HepG2 (cell line): Measurements from ENCODE around the gene DCTN2. TPM values are rescaled to one million over a fixed set of nuclear protein-coding genes. Genes with fewer than 3 reads are reported as not detected.

Source experiments
- KDM2A ChIP-seq: sonication (generic); formaldehyde crosslinking; IDR thresholded peaks from 2 replicates; pipeline ENCODE4 v1.4.0; 2020; ENCODE audit warnings: low read depth, missing genetic modification reagents, borderline replicate concordance
- MAZ ChIP-seq, 2 experiments: sonication (generic) in 1 of 2; formaldehyde crosslinking in 1 of 2; IDR thresholded peaks; 2 replicates each; pipeline versions ENCODE4 v1.5.0 to v1.6.1; 2012 to 2020; ENCODE audit warnings: low read depth in 2 of 2, mild to moderate bottlenecking in 2 of 2, borderline replicate concordance in 1 of 2, improper control_type of control experiment in 1 of 2, low read length in 1 of 2, missing genetic modification reagents in 1 of 2, moderate library complexity in 1 of 2
- MEF2D ChIP-seq: sonication (generic); formaldehyde crosslinking; IDR thresholded peaks from 2 replicates; pipeline ENCODE4 v1.5.1; 2020; ENCODE audit warnings: mild to moderate bottlenecking, missing genetic modification reagents
- POLR2G ChIP-seq: fragments of 200-400 bp; formaldehyde crosslinking; IDR thresholded peaks from 2 replicates; pipeline ENCODE4 v1.6.1; 2018; ENCODE audit warnings: mild to moderate bottlenecking, low read depth, low read length, moderate library complexity
- RBFOX2 ChIP-seq: fragments of 200-400 bp; formaldehyde crosslinking; IDR thresholded peaks from 2 replicates; pipeline ENCODE4 v1.6.1; 2017; ENCODE audit warnings: low read depth, mild to moderate bottlenecking, low read length
- RCOR2 ChIP-seq: IDR thresholded peaks from 2 replicates; pipeline ENCODE4 v1.6.1; 2016; ENCODE audit warnings: missing biosample characterization, missing genetic modification reagents
- RXRA ChIP-seq: sonication (generic); formaldehyde crosslinking; IDR thresholded peaks from 2 replicates; pipeline ENCODE4 v1.5.1; 2020; ENCODE audit warnings: missing genetic modification reagents
- SATB2 ChIP-seq: sonication (generic); formaldehyde crosslinking; IDR thresholded peaks from 2 replicates; pipeline ENCODE4 v1.5.0; 2020; ENCODE audit warnings: missing genetic modification reagents
- SNAPC2 ChIP-seq: sonication (generic); formaldehyde crosslinking; IDR thresholded peaks from 2 replicates; pipeline ENCODE4 v1.8.1; 2022; ENCODE audit warnings: mild to moderate bottlenecking, missing genetic modification reagents
- SOX6 ChIP-seq, 2 experiments: fragments of 450-650 bp in 1 of 2; sonication (generic) in 1 of 2; formaldehyde crosslinking in 1 of 2; IDR thresholded peaks; 2 replicates each; pipeline versions ENCODE4 v1.4.0 to v1.6.1; 2017 to 2020; ENCODE audit warnings: antibody characterized with exemption in 1 of 2, mild to moderate bottlenecking in 1 of 2, missing genetic modification reagents in 1 of 2
- STAG1 ChIP-seq: sonication (generic); formaldehyde crosslinking; IDR thresholded peaks from 2 replicates; pipeline ENCODE4 v1.4.0; 2020; ENCODE audit warnings: missing genetic modification reagents
- TEAD3 ChIP-seq: optimal IDR thresholded peaks from 2 replicates; pipeline ENCODE3; 2016; ENCODE audit warnings: borderline replicate concordance
- THAP9 ChIP-seq: sonication (generic); formaldehyde crosslinking; IDR thresholded peaks from 2 replicates; pipeline ENCODE4; 2020; ENCODE audit warnings: missing genetic modification reagents, mild to moderate bottlenecking, borderline replicate concordance
- ZNF12 ChIP-seq: sonication (generic); formaldehyde crosslinking; IDR thresholded peaks from 2 replicates; pipeline ENCODE4 v1.5.0; 2020; ENCODE audit warnings: missing genetic modification reagents
- ZNF124 ChIP-seq: sonication (generic); formaldehyde crosslinking; IDR thresholded peaks from 2 replicates; pipeline ENCODE4 v1.4.0; 2020; ENCODE audit warnings: missing genetic modification reagents
- ZNF879 ChIP-seq: sonication (generic); formaldehyde crosslinking; IDR thresholded peaks from 2 replicates; pipeline ENCODE4 v1.8.1; 2023; ENCODE audit warnings: missing genetic modification reagents
- polyA plus RNA-seq, 8 experiments: library from polyadenylated mRNA; depleted of rRNA in 3 of 8; stranded (reverse) in 7 of 8; unstranded in 1 of 8; fragments of >200 nt; fragmentation: Illumina TruSeq in 4 of 8; extraction: Trizol in 4 of 8; gene quantifications; 2 replicates each; pipeline versions ENCODE4 v1.2.1 to v1.2.3, GENCODE V29; 2011 to 2016; ENCODE audit warnings: low read depth in 4 of 8, missing spikeins in 1 of 8, mixed read lengths in 1 of 8; ENCODE audit not compliant: insufficient read depth in 1 of 8
- total RNA-seq, 5 experiments: library from RNA; depleted of rRNA; stranded (reverse); fragments of >200 nt; fragmentation: Illumina TruSeq; extraction: Trizol; gene quantifications; 2 replicates each; pipeline ENCODE4 v1.2.3, GENCODE V29; 2016; ENCODE audit warnings: low read depth in 1 of 5
- TF ChIP-seq, protein P1 (sequence below): sonication (generic); formaldehyde crosslinking; IDR thresholded peaks from 2 replicates; pipeline ENCODE4 v1.5.0; 2020; ENCODE audit warnings: missing genetic modification reagents, mild to moderate bottlenecking, borderline replicate concordance
- TF ChIP-seq, protein P2 (sequence below): sonication (generic); formaldehyde crosslinking; IDR thresholded peaks from 2 replicates; pipeline ENCODE4 v1.4.0; 2020; ENCODE audit warnings: mild to moderate bottlenecking, missing genetic modification reagents
- TF ChIP-seq, protein P3 (sequence below): sonication (generic); formaldehyde crosslinking; IDR thresholded peaks from 2 replicates; pipeline ENCODE4 v1.4.0; 2020; ENCODE audit warnings: missing genetic modification reagents

Gene DCTN2
- total and polyA plus RNA-seq, 2 of the 13 experiments (the other 11 are each of a cell fraction or from before 2014, with no cell fraction given): 72.0 to 77.4 TPM

- TF ChIP-seq, protein P1, sequence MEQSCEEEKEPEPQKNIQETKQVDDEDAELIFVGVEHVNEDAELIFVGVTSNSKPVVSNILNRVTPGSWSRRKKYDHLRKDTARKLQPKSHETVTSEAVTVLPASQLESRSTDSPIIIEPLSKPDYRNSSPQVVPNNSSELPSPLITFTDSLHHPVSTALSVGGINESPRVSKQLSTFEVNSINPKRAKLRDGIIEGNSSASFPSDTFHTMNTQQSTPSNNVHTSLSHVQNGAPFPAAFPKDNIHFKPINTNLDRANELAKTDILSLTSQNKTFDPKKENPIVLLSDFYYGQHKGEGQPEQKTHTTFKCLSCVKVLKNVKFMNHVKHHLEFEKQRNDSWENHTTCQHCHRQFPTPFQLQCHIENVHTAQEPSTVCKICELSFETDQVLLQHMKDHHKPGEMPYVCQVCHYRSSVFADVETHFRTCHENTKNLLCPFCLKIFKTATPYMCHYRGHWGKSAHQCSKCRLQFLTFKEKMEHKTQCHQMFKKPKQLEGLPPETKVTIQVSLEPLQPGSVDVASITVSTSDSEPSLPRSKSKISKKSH (CRISPR knock-in tag): 0 out of 2 replicates have a peak, but pooled peaks have one; percentile 43
- TF ChIP-seq ZNF879 (CRISPR knock-in tag): no peak
- TF ChIP-seq, protein P2, sequence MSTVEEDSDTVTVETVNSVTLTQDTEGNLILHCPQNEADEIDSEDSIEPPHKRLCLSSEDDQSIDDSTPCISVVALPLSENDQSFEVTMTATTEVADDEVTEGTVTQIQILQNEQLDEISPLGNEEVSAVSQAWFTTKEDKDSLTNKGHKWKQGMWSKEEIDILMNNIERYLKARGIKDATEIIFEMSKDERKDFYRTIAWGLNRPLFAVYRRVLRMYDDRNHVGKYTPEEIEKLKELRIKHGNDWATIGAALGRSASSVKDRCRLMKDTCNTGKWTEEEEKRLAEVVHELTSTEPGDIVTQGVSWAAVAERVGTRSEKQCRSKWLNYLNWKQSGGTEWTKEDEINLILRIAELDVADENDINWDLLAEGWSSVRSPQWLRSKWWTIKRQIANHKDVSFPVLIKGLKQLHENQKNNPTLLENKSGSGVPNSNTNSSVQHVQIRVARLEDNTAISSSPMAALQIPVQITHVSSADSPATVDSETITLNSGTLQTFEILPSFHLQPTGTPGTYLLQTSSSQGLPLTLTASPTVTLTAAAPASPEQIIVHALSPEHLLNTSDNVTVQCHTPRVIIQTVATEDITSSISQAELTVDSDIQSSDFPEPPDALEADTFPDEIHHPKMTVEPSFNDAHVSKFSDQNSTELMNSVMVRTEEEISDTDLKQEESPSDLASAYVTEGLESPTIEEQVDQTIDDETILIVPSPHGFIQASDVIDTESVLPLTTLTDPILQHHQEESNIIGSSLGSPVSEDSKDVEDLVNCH (CRISPR knock-in tag): no peak
- TF ChIP-seq RXRA: peak; percentile 22; the same call in 1 of the 2 replicates
- TF ChIP-seq, protein P3, sequence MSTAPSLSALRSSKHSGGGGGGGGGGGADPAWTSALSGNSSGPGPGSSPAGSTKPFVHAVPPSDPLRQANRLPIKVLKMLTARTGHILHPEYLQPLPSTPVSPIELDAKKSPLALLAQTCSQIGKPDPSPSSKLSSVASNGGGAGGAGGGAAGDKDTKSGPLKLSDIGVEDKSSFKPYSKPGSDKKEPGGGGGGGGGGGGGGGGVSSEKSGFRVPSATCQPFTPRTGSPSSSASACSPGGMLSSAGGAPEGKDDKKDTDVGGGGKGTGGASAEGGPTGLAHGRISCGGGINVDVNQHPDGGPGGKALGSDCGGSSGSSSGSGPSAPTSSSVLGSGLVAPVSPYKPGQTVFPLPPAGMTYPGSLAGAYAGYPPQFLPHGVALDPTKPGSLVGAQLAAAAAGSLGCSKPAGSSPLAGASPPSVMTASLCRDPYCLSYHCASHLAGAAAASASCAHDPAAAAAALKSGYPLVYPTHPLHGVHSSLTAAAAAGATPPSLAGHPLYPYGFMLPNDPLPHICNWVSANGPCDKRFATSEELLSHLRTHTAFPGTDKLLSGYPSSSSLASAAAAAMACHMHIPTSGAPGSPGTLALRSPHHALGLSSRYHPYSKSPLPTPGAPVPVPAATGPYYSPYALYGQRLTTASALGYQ (CRISPR knock-in tag): peak; percentile 64; the same call in 1 of the 2 replicates
- TF ChIP-seq SNAPC2 (CRISPR knock-in tag): 0 out of 2 replicates have a peak, but pooled peaks have one; percentile 63
- no peak for TF ChIP-seq SOX6 (IDR thresholded peaks at IDR 0.05)
- TF ChIP-seq SOX6 (CRISPR knock-in tag; IDR thresholded peaks at IDR 0.05): peak; percentile 77
- TF ChIP-seq KDM2A (CRISPR knock-in tag): peak; percentile 45; the same call in 1 of the 2 replicates
- TF ChIP-seq POLR2G: peak; percentile 68
- TF ChIP-seq STAG1: peak; percentile 16; the same call in 1 of the 2 replicates
- peak; percentile 58; the same call in 1 of the 2 replicates for TF ChIP-seq RCOR2
- 0 out of 2 replicates have a peak, but pooled peaks have one; percentile 23 for TF ChIP-seq SATB2 (CRISPR knock-in tag)
- TF ChIP-seq THAP9: peak; percentile 64; the same call in 1 of the 2 replicates
- TF ChIP-seq MAZ (IDR thresholded peaks at IDR 0.05; ENCODE audit: borderline replicate concordance, low read depth, low read length): peak; percentile 59; the same call in 1 of the 2 replicates
- TF ChIP-seq MAZ (CRISPR knock-in tag; IDR thresholded peaks at IDR 0.05; ENCODE audit: low read depth): peak; percentile 75
- no peak for TF ChIP-seq ZNF12
- peak; percentile 45; the same call in 1 of the 2 replicates for TF ChIP-seq RBFOX2
- peak; percentile 50 for TF ChIP-seq TEAD3 (CRISPR knock-in tag)
- TF ChIP-seq MEF2D: peak; percentile 43
- TF ChIP-seq ZNF124 (CRISPR knock-in tag): 0 out of 2 replicates have a peak, but pooled peaks have one; percentile 63
Measured at GRCh38 chr12:57575771-57576612, 29.0 kb upstream of the DCTN2 start (continued).
